Measurements from ENCODE around the gene RAD51C. TPM values are rescaled to one million over a fixed set of nuclear protein-coding genes. Genes with fewer than 3 reads are reported as not detected.

RAD51C gene
- total and polyA plus RNA-seq, 9 of the 15 experiments (the other 6 are each of a cell fraction or from before 2014, with no cell fraction given): 93.9 to 341 (median 135) TPM

DNA sequence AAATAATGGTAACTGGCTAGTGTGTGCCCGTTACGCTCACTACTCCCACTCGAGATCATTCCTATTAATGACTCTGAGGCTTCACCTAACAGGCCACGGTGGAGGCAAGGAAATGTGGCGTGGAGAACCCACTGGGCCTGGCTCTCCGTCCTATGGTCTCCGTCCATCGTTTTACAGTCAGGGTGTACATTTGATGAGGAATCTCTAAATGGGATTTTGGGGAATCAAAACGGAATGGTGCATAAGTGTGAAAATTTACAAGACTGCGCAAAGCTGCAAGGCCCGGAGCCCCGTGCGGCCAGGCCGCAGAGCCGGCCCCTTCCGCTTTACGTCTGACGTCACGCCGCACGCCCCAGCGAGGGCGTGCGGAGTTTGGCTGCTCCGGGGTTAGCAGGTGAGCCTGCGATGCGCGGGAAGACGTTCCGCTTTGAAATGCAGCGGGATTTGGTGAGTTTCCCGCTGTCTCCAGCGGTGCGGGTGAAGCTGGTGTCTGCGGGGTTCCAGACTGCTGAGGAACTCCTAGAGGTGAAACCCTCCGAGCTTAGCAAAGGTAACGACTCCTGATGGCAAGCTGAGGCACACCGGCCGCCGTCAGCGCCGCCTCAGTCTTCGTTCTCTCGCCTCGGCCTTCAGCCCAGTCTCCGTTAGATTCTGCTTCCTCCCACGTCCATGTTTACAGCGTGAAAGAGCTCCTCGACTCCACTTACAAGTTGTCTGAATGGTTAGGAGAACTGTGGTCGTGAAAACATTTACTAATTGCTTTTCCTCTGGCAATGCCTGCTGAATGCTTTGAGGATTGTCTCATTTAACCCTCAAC, at the start of gene RAD51C (continued):
- TF ChIP-seq, protein P1, sequence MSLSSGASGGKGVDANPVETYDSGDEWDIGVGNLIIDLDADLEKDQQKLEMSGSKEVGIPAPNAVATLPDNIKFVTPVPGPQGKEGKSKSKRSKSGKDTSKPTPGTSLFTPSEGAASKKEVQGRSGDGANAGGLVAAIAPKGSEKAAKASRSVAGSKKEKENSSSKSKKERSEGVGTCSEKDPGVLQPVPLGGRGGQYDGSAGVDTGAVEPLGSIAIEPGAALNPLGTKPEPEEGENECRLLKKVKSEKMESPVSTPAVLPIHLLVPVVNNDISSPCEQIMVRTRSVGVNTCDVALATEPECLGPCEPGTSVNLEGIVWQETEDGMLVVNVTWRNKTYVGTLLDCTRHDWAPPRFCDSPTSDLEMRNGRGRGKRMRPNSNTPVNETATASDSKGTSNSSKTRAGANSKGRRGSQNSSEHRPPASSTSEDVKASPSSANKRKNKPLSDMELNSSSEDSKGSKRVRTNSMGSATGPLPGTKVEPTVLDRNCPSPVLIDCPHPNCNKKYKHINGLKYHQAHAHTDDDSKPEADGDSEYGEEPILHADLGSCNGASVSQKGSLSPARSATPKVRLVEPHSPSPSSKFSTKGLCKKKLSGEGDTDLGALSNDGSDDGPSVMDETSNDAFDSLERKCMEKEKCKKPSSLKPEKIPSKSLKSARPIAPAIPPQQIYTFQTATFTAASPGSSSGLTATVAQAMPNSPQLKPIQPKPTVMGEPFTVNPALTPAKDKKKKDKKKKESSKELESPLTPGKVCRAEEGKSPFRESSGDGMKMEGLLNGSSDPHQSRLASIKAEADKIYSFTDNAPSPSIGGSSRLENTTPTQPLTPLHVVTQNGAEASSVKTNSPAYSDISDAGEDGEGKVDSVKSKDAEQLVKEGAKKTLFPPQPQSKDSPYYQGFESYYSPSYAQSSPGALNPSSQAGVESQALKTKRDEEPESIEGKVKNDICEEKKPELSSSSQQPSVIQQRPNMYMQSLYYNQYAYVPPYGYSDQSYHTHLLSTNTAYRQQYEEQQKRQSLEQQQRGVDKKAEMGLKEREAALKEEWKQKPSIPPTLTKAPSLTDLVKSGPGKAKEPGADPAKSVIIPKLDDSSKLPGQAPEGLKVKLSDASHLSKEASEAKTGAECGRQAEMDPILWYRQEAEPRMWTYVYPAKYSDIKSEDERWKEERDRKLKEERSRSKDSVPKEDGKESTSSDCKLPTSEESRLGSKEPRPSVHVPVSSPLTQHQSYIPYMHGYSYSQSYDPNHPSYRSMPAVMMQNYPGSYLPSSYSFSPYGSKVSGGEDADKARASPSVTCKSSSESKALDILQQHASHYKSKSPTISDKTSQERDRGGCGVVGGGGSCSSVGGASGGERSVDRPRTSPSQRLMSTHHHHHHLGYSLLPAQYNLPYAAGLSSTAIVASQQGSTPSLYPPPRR (CRISPR knock-in tag; IDR thresholded peaks at IDR 0.05; ENCODE audit: borderline replicate concordance): no peak
- TF ChIP-seq BMI1 (IDR thresholded peaks at IDR 0.05; ENCODE audit: low read length): no peak
- 0 out of 2 replicates have a peak, but pooled peaks have one; percentile 19 for TF ChIP-seq KLF13 (tag; IDR thresholded peaks at IDR 0.05; ENCODE audit: borderline replicate concordance, low read depth)
- no peak for TF ChIP-seq ZNF253 (CRISPR knock-in tag; conservative IDR thresholded peaks at IDR 0.05)
- TF ChIP-seq, protein P2, sequence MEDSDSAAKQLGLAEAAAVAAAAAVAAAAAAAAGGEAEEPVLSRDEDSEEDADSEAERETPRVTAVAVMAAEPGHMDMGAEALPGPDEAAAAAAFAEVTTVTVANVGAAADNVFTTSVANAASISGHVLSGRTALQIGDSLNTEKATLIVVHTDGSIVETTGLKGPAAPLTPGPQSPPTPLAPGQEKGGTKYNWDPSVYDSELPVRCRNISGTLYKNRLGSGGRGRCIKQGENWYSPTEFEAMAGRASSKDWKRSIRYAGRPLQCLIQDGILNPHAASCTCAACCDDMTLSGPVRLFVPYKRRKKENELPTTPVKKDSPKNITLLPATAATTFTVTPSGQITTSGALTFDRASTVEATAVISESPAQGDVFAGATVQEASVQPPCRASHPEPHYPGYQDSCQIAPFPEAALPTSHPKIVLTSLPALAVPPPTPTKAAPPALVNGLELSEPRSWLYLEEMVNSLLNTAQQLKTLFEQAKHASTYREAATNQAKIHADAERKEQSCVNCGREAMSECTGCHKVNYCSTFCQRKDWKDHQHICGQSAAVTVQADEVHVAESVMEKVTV (CRISPR knock-in tag; IDR thresholded peaks at IDR 0.05): no peak
- TF ChIP-seq, protein P3, sequence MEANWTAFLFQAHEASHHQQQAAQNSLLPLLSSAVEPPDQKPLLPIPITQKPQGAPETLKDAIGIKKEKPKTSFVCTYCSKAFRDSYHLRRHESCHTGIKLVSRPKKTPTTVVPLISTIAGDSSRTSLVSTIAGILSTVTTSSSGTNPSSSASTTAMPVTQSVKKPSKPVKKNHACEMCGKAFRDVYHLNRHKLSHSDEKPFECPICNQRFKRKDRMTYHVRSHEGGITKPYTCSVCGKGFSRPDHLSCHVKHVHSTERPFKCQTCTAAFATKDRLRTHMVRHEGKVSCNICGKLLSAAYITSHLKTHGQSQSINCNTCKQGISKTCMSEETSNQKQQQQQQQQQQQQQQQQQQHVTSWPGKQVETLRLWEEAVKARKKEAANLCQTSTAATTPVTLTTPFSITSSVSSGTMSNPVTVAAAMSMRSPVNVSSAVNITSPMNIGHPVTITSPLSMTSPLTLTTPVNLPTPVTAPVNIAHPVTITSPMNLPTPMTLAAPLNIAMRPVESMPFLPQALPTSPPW (CRISPR knock-in tag; IDR thresholded peaks at IDR 0.05): peak; percentile 63
- no peak for TF ChIP-seq MEIS2 (IDR thresholded peaks at IDR 0.05; ENCODE audit: partially characterized antibody)
- TF ChIP-seq CREB1 (IDR thresholded peaks at IDR 0.05): peak; percentile 79
- TF ChIP-seq CREB1 (CRISPR knock-in tag; IDR thresholded peaks at IDR 0.05): peak; percentile 92
- TF ChIP-seq ZKSCAN8 (CRISPR knock-in tag; IDR thresholded peaks at IDR 0.05): peak; percentile 34; the same call in 1 of the 2 replicates
- TF ChIP-seq, protein P4, sequence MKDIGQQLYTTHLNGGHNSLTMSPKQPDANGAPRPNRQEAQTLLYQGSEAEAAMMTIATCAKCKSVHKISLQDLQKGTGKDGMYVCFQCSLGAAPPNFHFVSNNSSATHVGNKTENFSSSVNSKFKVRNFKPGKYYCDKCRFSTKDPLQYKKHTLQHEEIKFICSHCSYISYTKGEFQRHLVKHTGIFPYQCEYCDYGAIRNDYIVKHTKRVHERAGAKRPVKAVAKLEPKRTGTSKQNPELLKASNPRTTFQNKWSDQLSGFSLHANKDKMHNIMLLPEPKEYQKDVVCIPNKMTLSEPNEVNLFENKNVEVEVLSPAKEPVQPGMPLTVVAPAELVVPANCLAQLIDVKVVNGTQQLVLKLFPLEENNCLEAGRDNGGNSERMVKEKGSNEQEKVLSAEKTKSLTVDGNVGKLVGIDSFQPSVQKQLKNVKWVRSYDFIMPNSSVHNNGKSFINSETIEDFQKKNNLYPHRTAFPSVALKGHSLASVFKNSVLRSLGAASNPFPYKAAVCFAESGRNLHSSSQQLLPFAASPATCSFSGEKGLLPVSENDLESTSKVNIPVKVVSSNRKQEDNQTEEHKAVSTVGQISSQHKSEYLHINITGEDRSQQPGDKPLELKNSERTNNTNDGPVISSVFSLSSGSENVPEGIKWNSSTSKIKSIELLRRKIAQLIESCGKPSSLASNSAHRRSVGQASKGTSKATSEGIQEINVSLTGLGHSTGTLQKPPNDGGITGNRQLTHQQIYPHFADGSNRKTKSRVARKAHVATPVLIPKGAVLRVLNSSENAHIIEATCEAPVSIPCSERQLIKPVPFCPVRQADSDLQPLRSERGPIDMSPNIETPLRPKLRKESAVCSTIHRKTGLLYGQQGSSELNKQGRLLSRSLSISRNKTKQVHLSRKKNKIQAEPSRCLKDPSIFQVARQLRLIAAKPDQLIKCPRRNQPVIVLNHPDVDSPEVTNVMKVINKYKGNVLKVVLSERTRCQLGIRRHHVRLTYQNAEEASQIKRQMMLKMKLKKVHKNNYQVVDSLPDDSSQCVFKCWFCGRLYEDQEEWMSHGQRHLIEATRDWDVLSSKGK (CRISPR knock-in tag; IDR thresholded peaks at IDR 0.05): no peak

Data from K562 (cell line).